ENCODE measurements around the gene CCDC77.

DNA sequence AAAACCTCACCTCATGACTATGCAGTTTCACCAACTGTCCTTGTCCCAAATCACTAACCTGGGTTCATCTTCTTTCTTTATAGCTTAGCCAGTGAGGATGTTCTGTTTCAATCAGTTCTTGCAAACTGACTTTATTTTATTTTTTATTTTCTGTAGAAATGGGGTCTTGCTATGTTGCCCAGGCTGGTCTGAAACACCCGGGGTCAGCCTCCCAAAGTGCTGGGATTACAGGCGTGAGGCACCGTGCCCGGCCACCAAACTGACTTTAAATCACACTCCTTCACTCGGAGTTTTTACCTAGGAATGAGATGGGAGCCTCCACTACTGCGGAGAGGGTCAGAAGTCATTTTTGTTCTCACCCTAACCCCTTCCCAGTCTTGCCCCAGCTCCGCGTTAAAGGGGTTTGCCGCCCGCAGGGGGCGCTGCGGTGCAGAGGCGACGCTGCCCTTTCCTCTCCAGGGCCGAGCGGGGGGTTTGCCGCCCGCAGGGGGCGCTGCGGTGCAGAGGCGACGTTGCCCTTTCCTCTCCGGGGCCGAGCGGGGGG, 51.3 kb downstream of the CCDC77 start:
- TF ChIP-seq, protein P1, sequence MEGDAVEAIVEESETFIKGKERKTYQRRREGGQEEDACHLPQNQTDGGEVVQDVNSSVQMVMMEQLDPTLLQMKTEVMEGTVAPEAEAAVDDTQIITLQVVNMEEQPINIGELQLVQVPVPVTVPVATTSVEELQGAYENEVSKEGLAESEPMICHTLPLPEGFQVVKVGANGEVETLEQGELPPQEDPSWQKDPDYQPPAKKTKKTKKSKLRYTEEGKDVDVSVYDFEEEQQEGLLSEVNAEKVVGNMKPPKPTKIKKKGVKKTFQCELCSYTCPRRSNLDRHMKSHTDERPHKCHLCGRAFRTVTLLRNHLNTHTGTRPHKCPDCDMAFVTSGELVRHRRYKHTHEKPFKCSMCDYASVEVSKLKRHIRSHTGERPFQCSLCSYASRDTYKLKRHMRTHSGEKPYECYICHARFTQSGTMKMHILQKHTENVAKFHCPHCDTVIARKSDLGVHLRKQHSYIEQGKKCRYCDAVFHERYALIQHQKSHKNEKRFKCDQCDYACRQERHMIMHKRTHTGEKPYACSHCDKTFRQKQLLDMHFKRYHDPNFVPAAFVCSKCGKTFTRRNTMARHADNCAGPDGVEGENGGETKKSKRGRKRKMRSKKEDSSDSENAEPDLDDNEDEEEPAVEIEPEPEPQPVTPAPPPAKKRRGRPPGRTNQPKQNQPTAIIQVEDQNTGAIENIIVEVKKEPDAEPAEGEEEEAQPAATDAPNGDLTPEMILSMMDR (IDR thresholded peaks at IDR 0.05), result peak in 2 of 5 experiments; percentile 49 to 59
- TF ChIP-seq EP300 (IDR thresholded peaks at IDR 0.05; ENCODE audit: low read depth), result no peak
